Stimulated activated CD8-positive, alpha-beta memory T cell treated with anti-CD3 and anti-CD28 coated beads, Interleukin-12 subunit alpha, Interleukin-12 subunit beta, amount 100 ng/mL, for 24 hours (primary cell): ENCODE results near the gene IFI27L1.
A peak's percentile ranks its signal among the peaks of the same experiment; 100 is the strongest.

ENCODE experiments used
- DNase-seq: peaks from one replicate; pipeline ENCODE4 v3.0.0-alpha.2; 2020; ENCODE audit errors: extremely low read depth

IFI27L1 gene

GRCh38 chr14:94113908-94114588 lies 32.9 kb downstream of the IFI27L1 start:
- no peak for DNase-seq

GRCh38 chr14:94114589-94115057 lies 33.5 kb downstream of the IFI27L1 start:
- DNase-seq: no peak

DNA sequence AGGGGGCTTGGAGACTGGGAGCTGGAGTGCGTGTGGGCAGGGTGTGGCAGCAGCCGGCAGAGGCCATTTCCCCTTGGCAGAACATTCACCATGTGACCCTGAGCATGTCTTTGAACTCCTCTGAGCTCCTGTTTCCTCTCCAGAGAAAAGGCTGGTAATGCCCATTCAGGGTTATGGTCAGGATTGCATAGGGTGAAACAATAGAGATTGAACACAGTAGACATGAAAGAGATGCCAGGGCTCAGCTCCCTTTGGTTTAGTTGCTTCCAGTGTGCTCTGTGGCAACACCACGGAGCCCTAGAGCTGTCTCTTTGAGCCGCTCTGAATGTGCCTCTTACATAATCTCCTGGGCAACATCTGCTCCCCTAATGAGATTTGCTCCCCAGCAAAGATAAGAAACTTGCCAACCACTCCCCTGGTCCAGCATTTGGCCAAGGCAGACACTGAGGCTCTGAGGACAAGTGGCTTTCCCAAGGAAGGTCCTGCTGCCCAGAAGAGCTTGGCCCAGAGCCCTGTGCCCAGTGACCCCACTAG lies 34.0 kb downstream of the IFI27L1 start:
- no peak for DNase-seq

GRCh38 chr14:94115631-94116030 lies 34.5 kb downstream of the IFI27L1 start:
- DNase-seq: no peak

- no peak for DNase-seq
Measured at GRCh38 chr14:94116701-94117100, 35.6 kb downstream of the IFI27L1 start.

DNA sequence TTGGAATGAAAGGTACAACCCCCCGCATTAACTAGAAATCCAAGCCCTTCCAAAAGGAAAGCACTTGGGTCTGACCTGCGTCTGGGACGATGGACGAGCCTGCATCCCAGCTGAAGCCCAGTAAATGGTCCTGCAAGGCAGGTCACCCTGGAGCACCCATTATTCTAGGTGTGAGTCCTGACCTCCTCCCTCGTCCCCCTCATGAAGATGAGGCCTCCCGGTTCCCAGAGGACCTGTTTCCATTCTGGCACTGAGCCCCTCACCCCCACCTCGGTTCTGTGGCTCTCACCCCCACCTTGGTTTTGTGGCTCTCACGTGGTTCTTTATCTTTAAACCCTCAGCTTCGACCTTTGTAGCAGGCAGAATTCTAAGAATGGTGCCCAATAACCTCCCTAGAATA lies 36.7 kb downstream of the IFI27L1 start:
- no peak for DNase-seq

DNA sequence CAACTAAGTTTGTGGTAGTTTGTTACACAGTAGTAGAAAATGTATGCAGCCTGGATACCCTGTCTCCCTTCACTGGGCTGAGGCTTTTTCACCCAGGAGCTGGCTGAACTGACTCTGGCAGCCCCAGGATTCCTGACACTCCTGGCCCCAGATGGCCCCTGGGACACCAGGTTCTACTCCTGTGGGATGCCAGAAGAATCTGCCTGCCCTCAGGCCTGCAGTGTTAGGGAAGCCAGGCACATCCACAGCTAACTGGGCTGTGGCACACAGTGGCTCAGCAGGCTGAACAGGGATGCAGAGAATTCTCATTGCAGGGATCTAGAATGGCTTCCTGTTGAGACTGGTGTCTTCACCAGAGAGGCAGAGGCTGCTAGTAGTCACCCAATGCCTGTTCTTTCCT lies 38.0 kb downstream of the IFI27L1 start:
- no peak for DNase-seq

GRCh38 chr14:94120667-94121340 lies 39.7 kb downstream of the IFI27L1 start:
- DNase-seq: no peak

- no peak for DNase-seq
Measured at GRCh38 chr14:94121485-94121884, 40.4 kb downstream of the IFI27L1 start.

GRCh38 chr14:94122438-94122837 lies 41.3 kb downstream of the IFI27L1 start:
- DNase-seq: no peak

- DNase-seq: no peak
Measured at GRCh38 chr14:94123296-94123695, 42.2 kb downstream of the IFI27L1 start.

- no peak for DNase-seq
Measured at GRCh38 chr14:94123868-94124267, 42.8 kb downstream of the IFI27L1 start.

GRCh38 chr14:94124582-94125377 lies 43.7 kb downstream of the IFI27L1 start:
- no peak for DNase-seq

DNA sequence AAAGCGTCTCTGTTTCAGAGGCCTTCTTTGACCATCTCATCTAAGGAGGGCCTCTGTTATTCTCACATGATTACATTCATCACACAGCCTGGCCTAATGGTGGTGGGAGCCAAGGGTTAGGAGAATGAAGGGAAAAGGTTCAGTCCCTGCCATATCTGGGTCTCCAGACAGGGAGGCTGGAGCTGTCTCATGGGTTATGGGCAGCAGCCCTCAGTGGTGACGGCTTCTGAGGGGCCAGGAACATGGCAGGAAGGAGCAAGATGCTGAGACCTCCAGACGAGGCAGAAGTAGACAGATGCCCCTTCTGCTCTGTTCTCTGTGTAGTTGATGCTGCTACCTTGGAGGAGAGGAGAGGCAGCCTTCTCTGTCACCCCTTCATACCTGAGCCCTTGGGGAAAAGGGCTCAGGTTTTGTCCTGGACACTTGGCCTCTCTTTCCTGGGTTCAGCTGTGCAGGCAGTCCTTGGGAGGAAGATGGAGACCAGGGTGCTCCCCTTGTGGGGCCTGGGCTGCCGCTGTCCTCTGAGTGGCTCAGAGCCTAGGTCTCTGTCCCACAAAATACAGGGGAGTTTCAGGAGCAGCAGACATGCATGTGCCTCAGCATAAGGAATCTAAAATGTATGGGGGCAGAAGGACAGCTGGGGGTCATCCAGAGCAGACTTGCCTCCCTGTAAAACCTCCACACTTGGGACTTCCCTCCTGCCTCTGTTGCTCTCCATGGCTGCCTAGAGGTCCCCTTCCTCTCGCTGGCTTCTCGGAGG lies 44.7 kb downstream of the IFI27L1 start:
- DNase-seq: no peak

GRCh38 chr14:94126419-94126677 lies 45.2 kb downstream of the IFI27L1 start:
- DNase-seq: no peak

DNA sequence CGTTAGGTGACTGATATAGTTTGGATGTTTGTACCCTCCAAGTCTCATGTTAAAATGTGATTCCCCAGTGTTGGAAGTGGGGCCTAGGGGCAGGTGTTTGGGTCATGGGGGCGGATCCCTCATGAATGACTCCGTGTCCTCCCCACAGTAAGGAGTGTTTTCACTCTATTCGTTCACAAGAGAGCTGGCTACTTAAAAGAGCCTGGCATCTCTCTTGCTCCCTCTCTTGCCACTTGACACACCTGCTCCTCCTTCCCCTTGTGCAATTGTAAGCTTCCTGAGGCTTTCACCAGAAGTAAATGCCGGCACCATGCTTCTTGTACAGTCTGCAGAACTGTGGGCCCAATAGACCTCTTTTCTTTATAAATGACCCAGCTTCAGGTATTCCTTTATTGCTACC lies 45.7 kb downstream of the IFI27L1 start:
- DNase-seq: no peak

GRCh38 chr14:94127330-94127729 lies 46.2 kb downstream of the IFI27L1 start:
- no peak for DNase-seq

- DNase-seq: no peak
Measured at GRCh38 chr14:94128216-94128839, 47.2 kb downstream of the IFI27L1 start.

DNA sequence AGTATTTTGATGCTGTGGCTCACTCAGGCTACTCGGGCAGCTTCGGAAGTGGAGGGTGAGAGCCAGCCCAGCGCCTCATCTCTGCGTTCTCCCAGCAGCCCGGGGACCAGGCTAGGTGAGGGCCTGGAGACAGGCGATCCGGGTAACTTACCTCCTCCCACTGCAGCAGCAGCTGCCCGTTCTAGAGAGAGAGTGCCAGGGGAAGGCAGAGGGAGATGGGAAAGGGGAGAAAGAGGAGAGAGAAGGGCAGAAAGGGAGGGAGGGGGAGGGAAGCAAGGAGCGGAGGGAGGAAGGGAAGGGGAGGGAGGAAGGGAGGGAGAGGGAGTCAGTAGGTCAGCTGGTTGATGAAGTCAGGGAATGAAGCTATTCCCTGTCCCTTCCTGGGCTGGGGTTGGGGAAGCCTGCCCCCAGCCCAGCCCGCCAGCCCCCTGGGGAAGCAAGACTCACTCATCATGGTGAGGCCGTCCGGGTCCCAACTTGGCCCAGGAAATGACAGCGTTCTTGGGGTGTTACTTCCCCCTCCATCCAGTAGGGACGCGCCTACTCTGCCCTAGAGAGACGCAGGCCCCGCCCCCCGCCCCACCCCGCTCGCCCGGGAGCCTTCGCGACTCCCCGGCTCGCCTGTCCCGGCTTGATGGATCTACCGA lies 48.1 kb downstream of the IFI27L1 start, which contains the start of gene IFI27L2:
IFI27L2 (minus strand) TSS at position 494 of the 647 bp plus-strand sequence; CDS start at position 454, 40 bp downstream.
- DNase-seq: peak; percentile 45

GRCh38 chr14:94129758-94130414 lies 48.8 kb downstream of the IFI27L1 start:
- no peak for DNase-seq
